Measurements from ENCODE around the gene DERL3. TPM values are rescaled to one million over a fixed set of nuclear protein-coding genes. Genes with fewer than 3 reads are reported as not detected.

Gene DERL3
- total and polyA plus RNA-seq, 12 donors = 0.36 to 4.3 (median 2.6) TPM; not detected in 1

- intact Hi-C loops (cut with DNase I) = loop anchor here (5.0 kb wide), 2 partner anchors 79 to 219 kb away; partner anchors contain the start of gene CHCHD10 (in 2 of the 2)
- DNase-seq = peak in 1 of 7 donors; percentile 4
- no peaks in the 10 kb centered on the region for H3K9me3 ChIP-seq (replicated peaks in 1 of 3)
- no peak for TF ChIP-seq POLR2A (IDR thresholded peaks at IDR 0.05)
- no peak for TF ChIP-seq CTCF (IDR thresholded peaks at IDR 0.05)
- H3K36me3 ChIP-seq (replicated peaks in 1 of 2) = no peaks in the 10 kb centered on the region
- peaks cover 4 to 19% of the 10 kb centered on the region in 2 donors for H3K4me1 ChIP-seq (replicated peaks in 1 of 2)
- no peak overlapping the region for H3K4me3 ChIP-seq
- no peaks in the 10 kb centered on the region for H3K27me3 ChIP-seq
- peak overlapping the region in 1 of 5 donors; percentile 58 for H3K27ac ChIP-seq
- 68 to 82% (median 81%) methylated on average over 7 of the region's 7 CpGs for WGBS, 4 donors
Observed at GRCh38 chr22:23846081-23846469, 7.3 kb upstream of the DERL3 start.

GRCh38 chr22:23845265-23846080 lies 6.7 kb upstream of the DERL3 start:
- TF ChIP-seq POLR2A (IDR thresholded peaks at IDR 0.05) (no peak), CTCF (IDR thresholded peaks at IDR 0.05) (no peak)
- WGBS, 4 donors = 82 to 86% (median 83%) methylated on average over 6 to 9 of the region's 9 CpGs
- no peaks in the 10 kb centered on the region for H3K9me3 ChIP-seq (replicated peaks in 1 of 3)
- intact Hi-C loops (cut with DNase I) = loop anchor here (5.0 kb wide), 2 partner anchors 78 to 218 kb away; partner anchors contain the start of gene CHCHD10 (in 2 of the 2)
- H3K27me3 ChIP-seq = no peaks in the 10 kb centered on the region
- no peak overlapping the region for H3K4me3 ChIP-seq
- H3K27ac ChIP-seq = peak overlapping the region in 1 of 5 donors; percentile 58
- no peak for DNase-seq
- H3K36me3 ChIP-seq (replicated peaks in 1 of 2) = no peaks in the 10 kb centered on the region
- H3K4me1 ChIP-seq (replicated peaks in 1 of 2) = peaks cover 4 to 19% of the 10 kb centered on the region in 2 donors

GRCh38 chr22:23844739-23845202 lies 6.0 kb upstream of the DERL3 start:
- peak overlapping the region in 1 of 5 donors; percentile 55 for H3K27ac ChIP-seq
- WGBS, 4 donors = 79 to 86% (median 81%) methylated on average over 8 of the region's 8 CpGs
- no peak for TF ChIP-seq POLR2A (IDR thresholded peaks at IDR 0.05)
- no peak for TF ChIP-seq CTCF (IDR thresholded peaks at IDR 0.05)
- intact Hi-C loops (cut with DNase I) = loop anchor here (5.0 kb wide), 2 partner anchors 77 to 217 kb away; partner anchors contain the start of gene CHCHD10 (in 2 of the 2)
- H3K36me3 ChIP-seq (replicated peaks in 1 of 2) = no peaks in the 10 kb centered on the region
- H3K27me3 ChIP-seq = no peaks in the 10 kb centered on the region
- no peak for DNase-seq
- no peak overlapping the region for H3K4me3 ChIP-seq
- H3K4me1 ChIP-seq (replicated peaks in 1 of 2) = peaks cover 4 to 18% of the 10 kb centered on the region in 2 donors
- H3K9me3 ChIP-seq (replicated peaks in 1 of 3) = no peaks in the 10 kb centered on the region

- no peak for TF ChIP-seq CTCF (IDR thresholded peaks at IDR 0.05)
- no peak for TF ChIP-seq POLR2A (IDR thresholded peaks at IDR 0.05)
- no peaks in the 10 kb centered on the region for H3K9me3 ChIP-seq (replicated peaks in 1 of 3)
- intact Hi-C loops (cut with DNase I) = no loop called here
- peaks cover 10 to 26% of the 10 kb centered on the region in 2 donors for H3K4me1 ChIP-seq (replicated peaks in 1 of 2)
- whole genome bisulfite sequencing, 4 donors = 80 to 90% (median 89%) methylated on average over 4 of the region's 4 CpGs
- H3K4me3 ChIP-seq = no peak overlapping the region
- H3K36me3 ChIP-seq (replicated peaks in 1 of 2) = no peaks in the 10 kb centered on the region
- H3K27me3 ChIP-seq = no peaks in the 10 kb centered on the region
- H3K27ac ChIP-seq = no peak overlapping the region
- no peak for DNase-seq
Observed at GRCh38 chr22:23842599-23842998, 3.8 kb upstream of the DERL3 start.

All from adrenal gland (tissue), 12 donors.